Endothelial cell (in vitro differentiated cells): ENCODE measurements around the gene SKOR2. TPM values are rescaled to one million over a fixed set of nuclear protein-coding genes. Genes with fewer than 3 reads are reported as not detected.
"Not testable (repeated sequence)": the region's sequence is repeated elsewhere in the genome, so short reads cannot be mapped to it uniquely, and the experiment has no call there.

Experiments
- DNase-seq: peaks from one replicate; pipeline ENCODE4 v3.0.0; 2021; ENCODE audit warnings: low spot score
- H3K27ac Mint-ChIP-seq: one replicate; pipeline ENCODE4 v1.8.0; 2021; ENCODE audit warnings: mixed read lengths, inconsistent platforms; ENCODE audit not compliant: unreplicated experiment
- H3K27me3 Mint-ChIP-seq: one replicate; pipeline ENCODE4 v1.8.0; 2021; ENCODE audit warnings: mild to moderate bottlenecking, moderate library complexity, mixed read lengths, inconsistent platforms; ENCODE audit not compliant: unreplicated experiment
- H3K36me3 Mint-ChIP-seq: one replicate; pipeline ENCODE4 v1.8.0; 2021; ENCODE audit warnings: mild to moderate bottlenecking, low read depth, mixed read lengths, inconsistent platforms; ENCODE audit not compliant: unreplicated experiment
- H3K4me1 Mint-ChIP-seq: one replicate; pipeline ENCODE4 v1.8.0; 2021; ENCODE audit warnings: mild to moderate bottlenecking, mixed read lengths, inconsistent platforms; ENCODE audit not compliant: unreplicated experiment
- H3K4me3 Mint-ChIP-seq: one replicate; pipeline ENCODE4 v1.8.0; 2021; ENCODE audit warnings: mild to moderate bottlenecking, mixed read lengths, inconsistent platforms; ENCODE audit not compliant: unreplicated experiment
- H3K9me3 Mint-ChIP-seq: one replicate; pipeline ENCODE4 v1.8.0; 2021; ENCODE audit warnings: mixed read lengths, inconsistent platforms; ENCODE audit not compliant: unreplicated experiment
- CTCF ChIP-seq: fragments of 200-600 bp; sonication (generic); IDR thresholded peaks from one replicate; pipeline ENCODE4 v1.5.0; 2021; ENCODE audit warnings: antibody characterized with exemption; ENCODE audit not compliant: unreplicated experiment
- total RNA-seq: library from RNA; stranded (reverse); fragmentation: NEBNext Ultra II Directional; extraction: Animal tissue kit (Norgen Biotek cat#: 25700); gene quantifications from one replicate; pipeline ENCODE4 v1.2.1, GENCODE V29; 2021; ENCODE audit not compliant: unreplicated experiment

The SKOR2 gene
- total RNA-seq, 1 donor from 2014 or later = 0.38 TPM

- DNase-seq = no peak
- Mint-ChIP-seq H3K4me1 (peaks cover 8% of the 10 kb centered on the region), H3K27ac (no peak overlapping the region), H3K9me3 (no peaks in the 10 kb centered on the region), H3K4me3 (no peak overlapping the region), H3K27me3 (peaks cover 4% of the 10 kb centered on the region), H3K36me3 (no peaks in the 10 kb centered on the region)
- no peak for TF ChIP-seq CTCF
Observed at GRCh38 chr18:47209171-47209570, 42.3 kb downstream of the SKOR2 start.

- peaks cover 4% of the 10 kb centered on the region for H3K27me3 Mint-ChIP-seq
- no peak overlapping the region for H3K27ac Mint-ChIP-seq
- H3K4me3 Mint-ChIP-seq = no peak overlapping the region
- DNase-seq = no peak
- H3K9me3 Mint-ChIP-seq = no peaks in the 10 kb centered on the region
- no peak for TF ChIP-seq CTCF
- H3K36me3 Mint-ChIP-seq = no peaks in the 10 kb centered on the region
- peaks cover 16% of the 10 kb centered on the region for H3K4me1 Mint-ChIP-seq
Observed at GRCh38 chr18:47206945-47207637, 44.4 kb downstream of the SKOR2 start.

GRCh38 chr18:47204908-47205522, 46.4 kb downstream of the SKOR2 start:
- Mint-ChIP-seq H3K4me3 (no peak overlapping the region), H3K27ac (no peak overlapping the region), H3K27me3 (peaks cover 3% of the 10 kb centered on the region), H3K36me3 (no peaks in the 10 kb centered on the region), H3K4me1 (peaks cover 16% of the 10 kb centered on the region), H3K9me3 (no peaks in the 10 kb centered on the region)
- peak; percentile 80 for TF ChIP-seq CTCF
- peak; percentile 71 for DNase-seq

- TF ChIP-seq CTCF = no peak
- Mint-ChIP-seq H3K27ac (peak overlapping the region; percentile 67), H3K27me3 (peaks cover 2% of the 10 kb centered on the region), H3K4me3 (no peak overlapping the region), H3K9me3 (no peaks in the 10 kb centered on the region), H3K36me3 (no peaks in the 10 kb centered on the region), H3K4me1 (peaks cover 16% of the 10 kb centered on the region)
- DNase-seq = no peak
Observed at GRCh38 chr18:47203626-47204464, 47.6 kb downstream of the SKOR2 start.

- DNase-seq, H3K4me3 Mint-ChIP-seq, H3K36me3 Mint-ChIP-seq, H3K27me3 Mint-ChIP-seq, H3K9me3 Mint-ChIP-seq: not testable (repeated sequence)
- H3K4me1 Mint-ChIP-seq = peaks cover 26% of the 10 kb centered on the region
- H3K27ac Mint-ChIP-seq = peak overlapping the region; percentile 25
Observed at GRCh38 chr18:47195961-47196360, 55.5 kb downstream of the SKOR2 start.
